GM10847 (cell line): ENCODE data around the gene OR4C13.
"Not testable (repeated sequence)": the region's sequence is repeated elsewhere in the genome, so short reads cannot be mapped to it uniquely, and the experiment has no call there.

Experiments used
- POLR2A ChIP-seq: IDR thresholded peaks from 2 replicates; pipeline ENCODE4 v1.6.1; 2011; ENCODE audit not compliant: insufficient read length; ENCODE audit errors: extremely low read depth

OR4C13 gene

GRCh38 chr11:49952091-49952490 is at the start of gene OR4C13:
Gene OR4C13 (plus strand): TSS chr11:49952391. CDS start chr11:49952423, 32 bp downstream.
- no peak for TF ChIP-seq POLR2A

GRCh38 chr11:49982435-49982834 is 30.2 kb downstream of the OR4C13 start, which contains the start of gene OR4C12:
Gene OR4C12 (minus strand): TSS chr11:49982535. CDS start chr11:49982501, 34 bp downstream.
- not testable (repeated sequence) for TF ChIP-seq POLR2A

- TF ChIP-seq POLR2A: no peak
These were observed 43.4 kb downstream of the OR4C13 start for GRCh38 chr11:49995565-49995964.
